Left forelimb (tissue), 1 donor: ENCODE data around the gene NCAM1.
"Not testable (repeated sequence)": the region's sequence is repeated elsewhere in the genome, so short reads cannot be mapped to it uniquely, and the experiment has no call there.

ENCODE experiments used
- DNase-seq: peaks from one replicate; pipeline ENCODE4 v3.0.0-alpha.2; 2018; ENCODE audit warnings: low spot score

Gene NCAM1

GRCh38 chr11:113277907-113278306, 316.7 kb downstream of the NCAM1 start:
- peak; percentile 53 for DNase-seq

- DNase-seq, result no peak
Measured at GRCh38 chr11:113278481-113278880, 317.3 kb downstream of the NCAM1 start.

GRCh38 chr11:113278925-113279324, 317.7 kb downstream of the NCAM1 start:
- no peak for DNase-seq

GRCh38 chr11:113279591-113279990, 318.4 kb downstream of the NCAM1 start:
- DNase-seq, result peak; percentile 53

- no peak for DNase-seq
Measured at GRCh38 chr11:113281052-113281725, 320.0 kb downstream of the NCAM1 start.

GRCh38 chr11:113282898-113283437, 321.7 kb downstream of the NCAM1 start:
- peak; percentile 22 for DNase-seq

- peak; percentile 20 for DNase-seq
Measured at GRCh38 chr11:113283881-113284280, 322.7 kb downstream of the NCAM1 start.

- DNase-seq, result peak; percentile 50
Measured at GRCh38 chr11:113286009-113286408, 324.8 kb downstream of the NCAM1 start.

GRCh38 chr11:113286509-113287497, 325.6 kb downstream of the NCAM1 start:
- no peak for DNase-seq

- DNase-seq, result no peak
Measured at GRCh38 chr11:113287801-113288200, 326.6 kb downstream of the NCAM1 start.

- no peak for DNase-seq
Measured at GRCh38 chr11:113288286-113288863, 327.2 kb downstream of the NCAM1 start.

GRCh38 chr11:113289431-113290187, 328.4 kb downstream of the NCAM1 start:
- no peak for DNase-seq

GRCh38 chr11:113293936-113294335, 332.7 kb downstream of the NCAM1 start:
- no peak for DNase-seq

GRCh38 chr11:113295993-113296392, 334.8 kb downstream of the NCAM1 start:
- no peak for DNase-seq

GRCh38 chr11:113296447-113297205, 335.4 kb downstream of the NCAM1 start:
- DNase-seq, result no peak

- DNase-seq, result not testable (repeated sequence)
Measured at GRCh38 chr11:113298496-113298895, 337.3 kb downstream of the NCAM1 start.

- no peak for DNase-seq
Measured at GRCh38 chr11:113304916-113305315, 343.7 kb downstream of the NCAM1 start.

- peak; percentile 77 for DNase-seq
Measured at GRCh38 chr11:113305440-113306336, 344.5 kb downstream of the NCAM1 start.

GRCh38 chr11:113308601-113309000, 347.4 kb downstream of the NCAM1 start:
- DNase-seq, result no peak

- DNase-seq, result no peak
Measured at GRCh38 chr11:113311536-113311935, 350.3 kb downstream of the NCAM1 start.
